Right lobe of liver (tissue), 5 donors: ENCODE measurements around the gene ABCB6. TPM values are rescaled to one million over a fixed set of nuclear protein-coding genes. Genes with fewer than 3 reads are reported as not detected.

Experiments used
- total RNA-seq, 6 experiments: library from RNA; depleted of rRNA in 2 of 6; stranded (reverse); fragments of >200 nt in 2 of 6; fragmentation: NEBNext Ultra II Directional in 3 of 6; extraction: Animal tissue kit (Norgen Biotek cat#: 25700) in 3 of 6; gene quantifications; one replicate each; pipeline versions ENCODE4 v1.1.0 to v1.2.4, GENCODE V29; 2016 to 2023
- donor health status: DM: no; HTN: no; CAD: no.
- donor health status: DM: no; HTN: no; CAD: no.
- donor health status: DM: no; HTN: yes; CAD: no.
- donor health status: DM: no; HTN: yes; CAD: no.

Gene ABCB6
- total RNA-seq, 6 experiments from 2014 or later: 20.3 to 72.5 (median 37.3) TPM

Other genes with a start within 250 kb of the ABCB6 start
- not detected for gene FEV, start 233.8 kb downstream of the ABCB6 start, total RNA-seq
- gene CRYBA2, start 225.5 kb downstream of the ABCB6 start, total RNA-seq: not detected
- gene CFAP65, start 177.4 kb downstream of the ABCB6 start, total RNA-seq: not detected
- 1 to 10 TPM in 3 of 6 experiments, under 1 TPM in 3; 0.42 to 3.9 (median 1.1) TPM for gene IHH, start 158.0 kb downstream of the ABCB6 start, total RNA-seq
- gene NHEJ1, start 58.1 kb downstream of the ABCB6 start, total RNA-seq: 10 to 100 TPM in 3 of 6 experiments, 1 to 10 TPM in 3; 5.8 to 16.7 (median 10.9) TPM
- 1 to 10 TPM in 5 of 6 experiments, under 1 TPM in 1; 0.62 to 4.9 (median 2.1) TPM for gene SLC23A3, start 48.9 kb downstream of the ABCB6 start, total RNA-seq
- gene CNPPD1, start 42.0 kb downstream of the ABCB6 start, total RNA-seq: 10 to 100 TPM; 22.3 to 37.1 (median 30.2) TPM
- gene RETREG2, start 40.7 kb downstream of the ABCB6 start, total RNA-seq: 10 to 100 TPM; 33.6 to 77.9 (median 51.0) TPM
- 10 to 100 TPM; 20.7 to 32.3 (median 28.8) TPM for gene ZFAND2B, start 12.2 kb downstream of the ABCB6 start, total RNA-seq
- gene ATG9A, start 10.7 kb upstream of the ABCB6 start, total RNA-seq: 10 to 100 TPM; 28.3 to 39.6 (median 33.2) TPM
- 10 to 100 TPM; 19.3 to 27.8 (median 24.5) TPM for gene ANKZF1, start 10.8 kb upstream of the ABCB6 start, total RNA-seq
- 1 to 10 TPM; 2.1 to 4.2 (median 2.8) TPM for gene GLB1L, start 26.5 kb upstream of the ABCB6 start, total RNA-seq
- 10 to 100 TPM; 17.7 to 28.1 (median 21.9) TPM for gene STK16, start 26.5 kb upstream of the ABCB6 start, total RNA-seq
- 1 to 10 TPM in 1 of 6 experiments, under 1 TPM in 3, not detected in 2; 0.27 to 2.0 (median 0.57) TPM for gene TUBA4B, start 34.3 kb upstream of the ABCB6 start, total RNA-seq
- gene TUBA4A, start 35.0 kb upstream of the ABCB6 start, total RNA-seq: 100 to 1,000 TPM in 1 of 6 experiments, 10 to 100 TPM in 5; 14.9 to 114 (median 35.6) TPM
- 10 to 100 TPM; 32.6 to 52.1 (median 39.9) TPM for gene DNAJB2, start 60.4 kb upstream of the ABCB6 start, total RNA-seq
- gene PTPRN, start 90.4 kb upstream of the ABCB6 start, total RNA-seq: under 1 TPM in 1 of 6 experiments, not detected in 5; 0.31 TPM
- gene RESP18, start 113.8 kb upstream of the ABCB6 start, total RNA-seq: not detected
- 10 to 100 TPM; 37.1 to 60.2 (median 47.0) TPM for gene DNPEP, start 169.0 kb upstream of the ABCB6 start, total RNA-seq
- 10 to 100 TPM in 1 of 6 experiments, 1 to 10 TPM in 5; 1.2 to 25.6 (median 2.5) TPM for gene DES, start 199.4 kb upstream of the ABCB6 start, total RNA-seq
- gene SPEG, start 215.9 kb upstream of the ABCB6 start, total RNA-seq: 1 to 10 TPM in 1 of 6 experiments, under 1 TPM in 5; 0.24 to 1.5 (median 0.48) TPM